Transverse colon (tissue), 4 donors: ENCODE results near the gene ZFX. TPM values are rescaled to one million over a fixed set of nuclear protein-coding genes. Genes with fewer than 3 reads are reported as not detected.

ENCODE experiments used
- DNase-seq: peaks from one replicate; pipeline ENCODE4 v3.0.0-alpha.2; 2019
- H3K27ac ChIP-seq, 4 donors: fragments of 200-600 bp; sonication (generic); 2 replicates each; pipeline ENCODE4 v1.5.1; 2016 to 2018; ENCODE audit warnings: inconsistent platforms in 4 of 4
- H3K27me3 ChIP-seq: fragments of 200-600 bp; sonication (generic); 2 replicates; pipeline ENCODE4 v1.5.1; 2017; ENCODE audit warnings: inconsistent platforms
- H3K36me3 ChIP-seq, 4 donors: fragments of 200-600 bp; sonication (generic); 2 replicates each; pipeline ENCODE4 v1.5.1; 2017 to 2019; ENCODE audit warnings: inconsistent platforms in 4 of 4
- H3K4me1 ChIP-seq, 4 donors: fragments of 200-600 bp; sonication (generic); 2 replicates each; pipeline ENCODE4 v1.5.1; 2017 to 2020; ENCODE audit warnings: inconsistent platforms in 4 of 4
- H3K4me3 ChIP-seq, 4 donors: fragments of 200-600 bp; sonication (generic); 1 replicate in 1 of 4; 2 replicates in 3 of 4; pipeline versions ENCODE4 v1.5.1 to v1.6.1; 2017 to 2019; ENCODE audit warnings: inconsistent platforms in 4 of 4
- H3K9me3 ChIP-seq, 2 donors: fragments of 200-600 bp; sonication (generic); 2 replicates each; pipeline ENCODE4 v1.5.1; 2017 to 2019; ENCODE audit warnings: inconsistent platforms in 2 of 2
- EP300 ChIP-seq: sonication (generic); formaldehyde crosslinking; IDR thresholded peaks from one replicate; pipeline ENCODE4 v1.6.1; 2017; ENCODE audit warnings: antibody characterized with exemption, low read depth
- POLR2A ChIP-seq: fragments of 450-650 bp; IDR thresholded peaks from one replicate; pipeline ENCODE4 v1.6.1; 2016; ENCODE audit warnings: antibody characterized with exemption, mild to moderate bottlenecking, moderate library complexity
- POLR2AphosphoS5 ChIP-seq, 3 donors: sonication (generic); formaldehyde crosslinking; IDR thresholded peaks; one replicate each; pipeline ENCODE4 v1.6.1; 2016; ENCODE audit warnings: antibody characterized with exemption in 3 of 3
- WGBS, 2 donors: methylation state at CpG; one replicate each; pipeline ENCODE4 v1.1.5; 2018; ENCODE audit warnings: low coverage in 1 of 2; 5-methylcytosine and 5-hydroxymethylcytosine counted together
- in situ Hi-C, 4 donors: fragments of 200-750 bp; cut with MboI; loops; one replicate each; pipeline versions ENCODE4 v1.15.0 to v1.15.1; 2017; ENCODE audit warnings: low sequenced_read_pairs in 3 of 4, low pct_ligation_motif_present in 1 of 4, low pct_unique_long_range_greater_than_20kb in 1 of 4
- intact Hi-C: fragments of 100-400 bp; cut with DNase I; formaldehyde crosslinking; loops from one replicate; pipeline ENCODE4 v1.15.1; 2023; ENCODE audit warnings: low total_unique reads
- total RNA-seq, 4 donors: library from RNA; depleted of rRNA; stranded (reverse); fragments of >200 nt; gene quantifications; one replicate each; pipeline ENCODE4 v1.1.0, GENCODE V29; 2016
- TF ChIP-seq, protein P1 (sequence below), 5 experiments: fragments of 200-600 bp in 3 of 5; fragments of 450-650 bp in 2 of 5; sonication (generic) in 3 of 5; IDR thresholded peaks; 1 replicate in 2 of 5; 2 replicates in 3 of 5; pipeline ENCODE4 v1.5.1; 2016 to 2017; ENCODE audit warnings: antibody characterized with exemption in 5 of 5, inconsistent platforms in 3 of 5, mild to moderate bottlenecking in 2 of 5, moderate library complexity in 1 of 5

The ZFX gene
- total RNA-seq, 4 donors from 2014 or later, result 33.7 to 50.5 (median 47.4) TPM

GRCh38 chrX:24158881-24159280 is 9.4 kb downstream of the ZFX start:
- intact Hi-C loops (loop anchor here (10.0 kb wide), 1 partner anchor 104 kb away; the partner anchor contains the start of gene EIF2S3), in situ Hi-C loops (no loop called here)
- Histone ChIP-seq H3K27ac (no peak overlapping the region), H3K4me3 (no peak overlapping the region), H3K4me1 (peaks cover 7 to 30% (median 17%) of the 10 kb centered on the region in 4 donors), H3K27me3 (no peaks in the 10 kb centered on the region), H3K9me3 (no peaks in the 10 kb centered on the region), H3K36me3 (no peaks in the 10 kb centered on the region)
- WGBS, 2 donors, result 95% methylated on average over 4 of the region's 4 CpGs; no CpG with 5 or more reads in 1 of the 2 donors
- DNase-seq, result no peak
- TF ChIP-seq, protein P1, sequence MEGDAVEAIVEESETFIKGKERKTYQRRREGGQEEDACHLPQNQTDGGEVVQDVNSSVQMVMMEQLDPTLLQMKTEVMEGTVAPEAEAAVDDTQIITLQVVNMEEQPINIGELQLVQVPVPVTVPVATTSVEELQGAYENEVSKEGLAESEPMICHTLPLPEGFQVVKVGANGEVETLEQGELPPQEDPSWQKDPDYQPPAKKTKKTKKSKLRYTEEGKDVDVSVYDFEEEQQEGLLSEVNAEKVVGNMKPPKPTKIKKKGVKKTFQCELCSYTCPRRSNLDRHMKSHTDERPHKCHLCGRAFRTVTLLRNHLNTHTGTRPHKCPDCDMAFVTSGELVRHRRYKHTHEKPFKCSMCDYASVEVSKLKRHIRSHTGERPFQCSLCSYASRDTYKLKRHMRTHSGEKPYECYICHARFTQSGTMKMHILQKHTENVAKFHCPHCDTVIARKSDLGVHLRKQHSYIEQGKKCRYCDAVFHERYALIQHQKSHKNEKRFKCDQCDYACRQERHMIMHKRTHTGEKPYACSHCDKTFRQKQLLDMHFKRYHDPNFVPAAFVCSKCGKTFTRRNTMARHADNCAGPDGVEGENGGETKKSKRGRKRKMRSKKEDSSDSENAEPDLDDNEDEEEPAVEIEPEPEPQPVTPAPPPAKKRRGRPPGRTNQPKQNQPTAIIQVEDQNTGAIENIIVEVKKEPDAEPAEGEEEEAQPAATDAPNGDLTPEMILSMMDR (IDR thresholded peaks at IDR 0.05), result no peak
- no peak for TF ChIP-seq POLR2A
- no peak for TF ChIP-seq EP300
- TF ChIP-seq POLR2AphosphoS5 (IDR thresholded peaks at IDR 0.05), result no peak

- intact Hi-C loops (no loop called here), in situ Hi-C loops (no loop called here)
- Histone ChIP-seq H3K9me3 (no peaks in the 10 kb centered on the region), H3K36me3 (no peaks in the 10 kb centered on the region), H3K27me3 (no peaks in the 10 kb centered on the region), H3K27ac (no peak overlapping the region), H3K4me3 (no peak overlapping the region), H3K4me1 (peaks cover 17 to 46% (median 30%) of the 10 kb centered on the region in 4 donors)
- DNase-seq, result no peak
- WGBS, 2 donors, result 23 to 42% methylated on average over 2 of the region's 2 CpGs
- TF ChIP-seq EP300, result no peak
- TF ChIP-seq, protein P1 (IDR thresholded peaks at IDR 0.05), result no peak
Measured at GRCh38 chrX:24166078-24166477, 16.5 kb downstream of the ZFX start.

DNA sequence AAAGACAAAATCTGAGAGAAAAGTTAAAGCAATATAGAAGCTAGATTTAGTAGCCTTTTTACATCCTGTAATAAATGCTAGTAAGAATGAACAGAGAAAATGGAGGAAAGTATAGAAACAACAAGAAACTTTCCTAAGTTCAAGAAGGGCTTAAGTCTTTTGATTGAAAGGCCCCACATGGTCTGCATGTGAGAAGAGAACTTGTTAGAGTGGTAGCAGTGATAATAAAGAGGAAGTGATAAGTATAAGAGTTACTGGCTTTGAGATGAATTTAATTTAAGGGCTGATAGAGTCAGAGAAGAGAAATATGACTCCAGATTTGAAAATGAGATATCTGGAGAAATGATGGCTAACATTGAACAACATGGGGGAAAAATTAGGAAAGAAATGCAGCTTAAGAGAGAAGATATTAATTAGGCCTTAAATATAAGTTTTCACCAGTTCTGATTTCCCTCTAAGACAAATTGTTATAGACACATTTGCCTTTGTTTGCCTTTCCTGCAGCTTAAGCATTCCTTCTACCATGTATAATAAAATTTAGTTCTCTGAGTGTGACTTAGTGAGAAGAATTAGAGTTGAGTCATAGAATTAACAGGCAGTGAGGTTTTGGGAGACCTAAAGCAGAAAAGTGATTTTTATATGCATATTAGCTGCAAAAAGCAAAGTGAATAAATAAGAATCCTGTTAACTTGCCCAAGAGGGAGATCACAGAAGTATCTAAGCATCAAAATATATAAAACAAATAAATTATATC is 18.4 kb downstream of the ZFX start:
- intact Hi-C loops, result no loop called here
- Histone ChIP-seq H3K27me3 (no peaks in the 10 kb centered on the region), H3K4me1 (peaks cover 22 to 59% (median 34%) of the 10 kb centered on the region in 4 donors), H3K9me3 (no peaks in the 10 kb centered on the region), H3K27ac (no peak overlapping the region), H3K4me3 (no peak overlapping the region), H3K36me3 (no peaks in the 10 kb centered on the region)
- no peak for DNase-seq
- TF ChIP-seq POLR2A (no peak), POLR2AphosphoS5 (IDR thresholded peaks at IDR 0.05) (no peak), EP300 (no peak)
- TF ChIP-seq, protein P1 (IDR thresholded peaks at IDR 0.05), result no peak
- in situ Hi-C loops, result no loop called here

DNA sequence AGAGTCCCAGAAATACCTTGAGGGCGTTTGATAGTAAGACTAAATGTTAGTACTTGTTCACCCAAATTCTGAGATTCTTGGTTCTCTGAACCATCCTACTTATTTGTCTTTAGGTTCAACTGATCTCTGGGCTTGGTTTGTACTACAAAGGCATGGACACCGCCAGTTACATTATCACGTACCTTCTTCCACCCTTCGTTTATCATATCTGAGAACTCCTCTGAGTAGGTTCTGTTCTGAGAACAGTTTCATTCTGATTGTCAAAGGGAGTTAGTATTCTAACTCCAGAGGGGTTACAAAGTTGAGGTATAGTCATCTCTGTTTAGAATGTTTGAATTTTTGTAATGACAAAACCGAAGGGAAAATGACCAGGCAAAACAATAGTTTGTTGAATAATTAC is 19.3 kb downstream of the ZFX start:
- intact Hi-C loops (no loop called here), in situ Hi-C loops (no loop called here)
- no peaks in the 10 kb centered on the region for H3K36me3 ChIP-seq
- H3K4me1 ChIP-seq, result peaks cover 22 to 59% (median 34%) of the 10 kb centered on the region in 4 donors
- TF ChIP-seq POLR2AphosphoS5 (IDR thresholded peaks at IDR 0.05), result no peak
- TF ChIP-seq, protein P1 (IDR thresholded peaks at IDR 0.05), result no peak
- TF ChIP-seq POLR2A, result no peak
- no peak for TF ChIP-seq EP300
- H3K9me3 ChIP-seq, result no peaks in the 10 kb centered on the region
- H3K27me3 ChIP-seq, result no peaks in the 10 kb centered on the region
- no peak overlapping the region for H3K27ac ChIP-seq
- DNase-seq, result no peak
- 74% methylated on average over 5 of the region's 5 CpGs; no CpG with 5 or more reads in 1 of the 2 donors for WGBS, 2 donors
- H3K4me3 ChIP-seq, result no peak overlapping the region
